Measurements from ENCODE around the gene ABL1.
A peak's percentile ranks its signal among the peaks of the same experiment; 100 is the strongest.
"Not testable (repeated sequence)": the region's sequence is repeated elsewhere in the genome, so short reads cannot be mapped to it uniquely, and the experiment has no call there.

Gene ABL1

GRCh38 chr9:130825351-130825651 is 9.8 kb upstream of the ABL1 start:
- DNase-seq (ENCODE audit: low spot score): no peak

GRCh38 chr9:130825809-130826208 is 9.2 kb upstream of the ABL1 start:
- no peak for DNase-seq (ENCODE audit: low spot score)

DNA sequence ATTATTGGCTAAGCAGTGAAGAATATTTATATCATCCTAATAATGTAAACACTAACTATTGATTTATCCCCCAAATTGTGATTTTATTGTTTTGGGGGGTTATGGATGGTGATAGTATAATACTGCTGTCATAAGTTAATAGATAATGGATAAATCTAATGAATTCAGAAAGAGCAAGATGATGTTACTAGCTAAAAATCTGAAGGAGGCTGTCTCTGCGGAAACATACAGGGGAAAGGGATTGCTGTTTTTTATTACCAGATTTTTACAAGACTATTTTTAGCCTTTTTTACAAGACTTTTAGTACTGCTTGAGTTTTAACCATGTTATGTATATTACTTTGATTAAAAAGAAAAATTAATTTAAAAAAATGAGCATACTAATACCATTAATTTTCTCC is 5.3 kb upstream of the ABL1 start:
- no peak for DNase-seq (ENCODE audit: low spot score)

- DNase-seq (ENCODE audit: low spot score): no peak
Observed at GRCh38 chr9:130830231-130830760, 4.8 kb upstream of the ABL1 start.

DNA sequence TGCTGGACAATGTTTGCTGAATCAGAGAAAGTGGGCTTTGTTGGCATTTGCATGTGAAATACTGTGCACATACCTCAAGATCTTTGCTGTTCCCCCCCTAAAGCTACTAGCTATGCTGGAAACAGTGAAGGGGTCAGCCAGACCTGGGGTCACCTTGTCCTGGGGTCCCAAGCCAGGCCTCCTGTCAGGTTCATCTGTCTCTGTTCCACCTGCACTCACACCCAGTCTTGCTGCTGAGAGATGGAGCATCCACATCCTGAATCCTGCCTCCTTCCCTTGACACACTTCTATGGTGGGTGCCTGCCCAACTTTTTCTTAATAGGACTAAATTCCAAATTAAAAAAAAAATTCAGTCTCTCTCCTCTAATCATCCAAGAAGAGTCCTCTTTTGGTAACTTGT is 4.0 kb upstream of the ABL1 start:
- no peak for DNase-seq (ENCODE audit: low spot score)

- no peak for DNase-seq (ENCODE audit: low spot score)
Observed at GRCh38 chr9:130833031-130833990, 1.7 kb upstream of the ABL1 start.

GRCh38 chr9:130835441-130836298 is 616 bp downstream of the ABL1 start:
- peak; percentile 78 for DNase-seq (ENCODE audit: low spot score)

DNA sequence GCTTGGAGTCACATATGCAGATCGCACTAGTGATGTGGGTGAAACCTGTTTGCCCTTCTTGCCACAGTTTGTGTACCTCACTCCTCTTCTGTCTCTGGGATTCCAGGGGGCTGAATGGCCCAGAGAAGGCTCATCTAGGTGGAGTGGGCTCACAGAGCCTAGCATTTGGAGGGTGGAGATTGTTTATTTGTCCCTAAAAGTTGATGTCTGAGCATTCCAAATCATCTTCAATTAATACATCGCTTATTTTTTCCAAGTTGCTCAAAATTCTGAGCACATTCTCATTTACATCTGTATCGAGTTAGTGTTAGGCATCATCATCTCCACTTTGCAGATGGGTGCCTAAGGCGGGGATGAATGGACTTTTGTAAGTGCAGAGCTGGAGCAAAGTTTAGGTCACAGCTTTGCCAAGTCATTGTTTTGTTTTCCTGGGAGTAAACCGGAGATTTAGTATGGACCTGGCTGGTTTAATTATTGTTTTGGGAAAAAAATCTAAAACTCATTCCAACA is 2.0 kb downstream of the ABL1 start:
- no peak for DNase-seq (ENCODE audit: low spot score)

DNA sequence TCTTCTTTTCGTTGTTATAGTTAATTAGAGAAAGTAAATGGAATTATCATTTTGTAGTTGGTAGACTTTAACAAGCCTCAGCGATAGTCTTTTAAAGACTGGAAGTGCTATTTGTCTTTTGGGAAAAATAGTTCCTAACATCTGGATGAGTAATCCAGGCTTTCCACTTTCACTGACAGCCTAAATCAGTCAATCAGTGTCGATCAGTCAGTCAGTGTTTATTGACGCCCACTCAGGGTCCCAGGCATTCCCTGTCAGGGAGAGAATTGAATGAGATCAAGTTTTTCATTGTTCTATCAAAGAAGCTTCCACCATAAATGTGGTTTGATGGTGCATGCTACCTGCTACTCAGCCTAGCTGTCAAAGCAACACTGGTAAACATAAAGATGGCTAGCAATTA is 2.6 kb downstream of the ABL1 start:
- DNase-seq (ENCODE audit: low spot score): no peak

GRCh38 chr9:130839132-130840111 is 4.4 kb downstream of the ABL1 start:
- no peak for DNase-seq (ENCODE audit: low spot score)

DNA sequence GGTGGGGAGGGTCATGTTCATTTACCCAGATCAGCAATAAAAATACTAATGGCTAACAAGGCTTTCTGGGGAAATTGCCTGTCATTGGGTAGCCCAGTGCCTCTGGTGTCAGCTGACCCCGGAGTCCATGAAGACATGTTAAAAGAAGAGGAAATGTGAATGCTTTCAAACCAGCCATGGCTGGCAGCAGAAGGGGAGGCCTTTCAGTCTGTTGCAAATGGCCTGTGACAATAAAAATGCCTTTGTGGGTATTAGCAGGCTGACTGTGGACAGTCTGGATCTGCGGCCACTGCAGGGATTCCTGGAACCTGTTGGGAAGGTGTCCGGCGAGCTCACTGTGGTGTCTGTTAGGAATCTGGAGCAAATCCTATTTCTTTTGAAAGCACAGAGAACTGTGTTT is 7.5 kb downstream of the ABL1 start:
- no peak for DNase-seq (ENCODE audit: low spot score)

- no peak for DNase-seq (ENCODE audit: low spot score)
Observed at GRCh38 chr9:130843049-130843908, 8.2 kb downstream of the ABL1 start.

GRCh38 chr9:130844044-130844451 is 9.0 kb downstream of the ABL1 start:
- DNase-seq (ENCODE audit: low spot score): no peak

DNA sequence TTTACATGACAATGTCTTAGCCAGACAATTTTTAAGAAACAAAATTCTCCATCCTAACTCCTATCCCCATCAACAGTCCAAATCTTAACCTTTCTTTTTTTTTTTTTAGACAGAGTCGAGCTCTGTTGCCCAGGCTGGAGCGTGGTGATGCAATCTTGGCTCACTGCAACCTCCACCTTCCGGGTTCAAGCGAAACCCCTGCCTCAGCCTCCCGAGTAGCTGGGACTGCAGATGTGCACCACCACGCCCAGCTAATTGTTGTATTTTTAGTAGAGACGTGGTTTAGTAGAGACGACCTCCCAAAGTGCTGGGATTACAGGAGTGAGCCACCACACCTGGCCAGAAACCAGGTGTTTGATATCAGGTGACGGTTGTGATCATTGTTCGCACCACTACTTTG is 10.2 kb downstream of the ABL1 start:
- no peak for DNase-seq (ENCODE audit: low spot score)

GRCh38 chr9:130845901-130846481 is 10.9 kb downstream of the ABL1 start:
- DNase-seq (ENCODE audit: low spot score): no peak

GRCh38 chr9:130846487-130847305 is 11.6 kb downstream of the ABL1 start:
- no peak for DNase-seq (ENCODE audit: low spot score)

- DNase-seq (ENCODE audit: low spot score): no peak
Observed at GRCh38 chr9:130847306-130848217, 12.5 kb downstream of the ABL1 start.

DNA sequence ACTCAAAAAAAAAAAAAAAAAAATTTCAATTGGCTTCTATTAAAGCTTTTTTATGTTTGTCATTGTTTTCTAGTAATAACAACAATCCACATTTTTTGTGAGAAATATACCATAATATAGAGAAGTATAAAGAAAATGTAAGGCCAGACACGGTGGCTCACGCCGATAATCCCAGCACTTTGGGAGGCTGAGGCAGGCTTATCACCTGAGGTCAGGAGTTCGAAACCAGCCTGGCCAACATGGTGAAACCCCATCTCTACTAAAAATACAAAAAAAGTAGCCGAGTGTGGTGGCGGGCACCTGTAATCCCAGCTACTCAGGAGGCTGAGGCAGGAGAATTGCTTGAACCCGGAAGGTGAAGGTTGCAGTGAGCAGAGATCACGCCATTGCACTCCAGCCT is 13.5 kb downstream of the ABL1 start:
- not testable (repeated sequence) for DNase-seq (ENCODE audit: low spot score)

Data from HuH-7.5 (cell line).